ENCODE data around the gene HNRNPH1.

Gene HNRNPH1

DNA sequence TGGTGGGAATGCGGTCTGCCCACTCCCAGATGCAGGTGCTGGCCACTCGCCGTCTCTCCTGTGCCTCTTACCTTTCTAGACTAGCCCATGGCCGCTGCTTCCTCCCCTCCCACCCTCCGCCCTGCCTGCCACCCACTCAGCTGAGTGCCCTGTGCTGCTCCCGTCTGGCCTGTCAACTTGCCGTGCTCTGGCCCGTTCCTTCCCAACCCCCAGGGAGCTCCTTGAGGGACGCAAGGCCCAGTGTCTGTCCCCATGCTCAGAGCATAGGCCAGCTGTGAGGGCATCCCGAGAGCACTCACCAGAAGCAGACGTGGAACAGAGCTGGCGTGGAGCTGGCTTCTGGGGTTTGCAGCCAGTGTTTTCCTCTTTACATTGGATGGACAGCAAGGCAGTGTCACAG lies 20.2 kb downstream of the HNRNPH1 start:
- no peak for DNase-seq

DNA sequence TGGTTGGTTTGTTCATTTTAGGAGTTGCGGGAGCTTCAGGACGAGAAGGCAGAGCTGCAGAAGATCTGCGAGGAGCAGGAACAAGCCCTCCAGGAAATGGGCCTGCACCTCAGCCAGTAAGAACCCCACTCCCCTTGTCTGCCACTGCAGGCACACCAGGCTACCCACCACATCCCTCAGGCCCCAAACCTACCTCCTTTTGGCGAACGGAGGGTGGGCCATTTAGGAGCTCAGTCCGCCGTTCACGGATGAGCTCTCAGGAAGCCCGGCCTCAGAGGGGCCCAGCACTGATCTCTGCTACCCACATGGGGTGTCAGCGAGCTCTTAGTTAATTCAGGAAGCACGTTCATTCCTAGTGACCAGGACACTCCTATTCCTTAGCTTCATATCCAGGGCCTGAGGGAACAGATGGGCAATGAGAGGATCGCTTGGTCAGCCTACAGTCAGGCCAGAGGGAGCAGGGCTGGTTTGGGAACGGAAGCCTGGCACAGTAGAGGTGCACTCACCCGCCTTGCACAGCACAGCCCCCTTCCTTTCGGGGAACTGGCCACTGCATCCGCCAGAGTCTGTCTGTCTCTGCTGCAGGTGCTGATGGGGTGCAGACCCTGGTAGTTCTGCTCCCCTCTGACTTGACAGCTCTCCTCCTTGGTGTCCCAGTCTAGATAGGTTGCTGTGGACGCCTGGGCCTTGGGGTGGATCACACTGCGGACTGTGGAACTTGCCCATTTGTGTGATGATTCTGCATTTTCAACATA lies 21.4 kb downstream of the HNRNPH1 start:
- no peak for DNase-seq

DNA sequence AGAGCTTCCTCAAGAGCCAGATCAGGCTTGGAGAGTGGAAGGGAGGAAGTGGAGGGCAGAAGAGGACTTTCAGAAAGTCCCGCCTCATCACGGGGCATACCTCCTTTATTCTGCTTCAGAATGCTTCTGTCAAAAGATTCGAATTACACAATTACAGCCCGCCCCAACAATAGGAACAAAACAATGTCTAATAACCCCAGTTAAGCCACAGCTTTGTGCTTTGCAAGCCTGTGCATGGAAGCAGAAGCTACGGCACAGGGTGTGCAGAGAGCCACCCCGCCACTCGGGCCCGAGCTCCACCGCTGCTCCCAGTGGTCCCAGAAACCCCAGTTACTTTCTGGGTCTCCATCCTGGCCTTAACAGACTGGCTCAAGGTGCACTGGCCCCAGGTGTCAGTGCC lies 23.5 kb downstream of the HNRNPH1 start:
- DNase-seq, result no peak

DNA sequence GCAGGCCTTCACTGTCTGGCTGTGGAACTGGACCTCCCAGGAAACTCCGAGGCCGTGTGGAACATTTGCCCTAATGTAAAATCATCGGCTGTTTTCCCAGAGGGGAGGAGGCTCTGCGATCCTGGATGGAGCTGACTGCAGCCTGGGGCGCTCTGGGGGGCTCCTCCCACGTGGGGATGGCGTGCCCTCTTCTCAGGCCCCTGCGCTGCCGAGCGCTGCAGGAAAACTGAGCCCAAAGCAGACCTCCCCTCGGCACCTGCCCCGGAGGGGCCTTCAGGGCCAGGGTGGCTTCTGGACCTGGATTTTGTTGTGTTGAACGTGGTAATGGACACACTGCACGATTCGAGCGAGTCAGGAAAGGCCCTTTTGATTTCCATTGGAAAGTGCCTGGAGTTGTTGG lies 23.9 kb downstream of the HNRNPH1 start:
- DNase-seq, result no peak

DNA sequence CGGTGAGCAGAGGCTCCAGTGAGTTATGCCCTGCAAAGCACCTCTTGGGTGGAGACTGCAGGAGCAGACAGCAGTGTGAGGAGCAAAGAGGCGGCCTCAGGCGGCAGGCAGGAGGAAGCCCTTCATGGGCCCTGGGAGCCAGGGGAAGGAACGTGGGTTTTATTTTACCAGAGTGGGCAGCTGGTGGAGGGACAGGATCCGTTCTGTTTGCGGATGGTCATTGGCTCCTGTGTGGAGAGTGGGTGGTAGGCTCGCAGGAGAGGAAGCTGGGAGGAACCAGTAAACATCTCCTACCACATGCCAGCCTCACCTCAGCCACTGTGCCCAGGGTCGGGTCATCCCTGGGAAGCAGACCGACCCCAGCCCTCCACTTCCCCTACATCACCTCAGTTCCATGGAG lies 24.4 kb downstream of the HNRNPH1 start:
- DNase-seq, result no peak

DNA sequence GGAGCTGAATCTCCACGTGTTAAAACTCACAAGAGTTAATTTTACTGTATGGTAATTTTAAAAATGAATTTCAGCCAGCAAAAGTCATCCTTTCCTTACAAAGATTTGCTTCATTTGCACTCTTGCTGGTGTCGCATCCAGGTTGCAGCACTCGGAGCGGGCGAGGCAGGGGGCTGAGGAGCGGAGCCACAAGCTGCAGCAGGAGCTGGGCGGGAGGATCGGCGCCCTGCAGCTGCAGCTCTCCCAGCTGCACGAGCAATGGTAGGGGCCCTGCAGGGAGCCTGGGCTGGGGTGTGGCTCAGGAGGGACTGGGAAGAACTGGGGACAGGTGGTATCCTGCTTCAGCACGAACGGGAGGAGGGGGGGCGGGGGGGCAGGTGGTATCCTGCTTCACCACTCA lies 27.1 kb downstream of the HNRNPH1 start:
- no peak for DNase-seq

DNA sequence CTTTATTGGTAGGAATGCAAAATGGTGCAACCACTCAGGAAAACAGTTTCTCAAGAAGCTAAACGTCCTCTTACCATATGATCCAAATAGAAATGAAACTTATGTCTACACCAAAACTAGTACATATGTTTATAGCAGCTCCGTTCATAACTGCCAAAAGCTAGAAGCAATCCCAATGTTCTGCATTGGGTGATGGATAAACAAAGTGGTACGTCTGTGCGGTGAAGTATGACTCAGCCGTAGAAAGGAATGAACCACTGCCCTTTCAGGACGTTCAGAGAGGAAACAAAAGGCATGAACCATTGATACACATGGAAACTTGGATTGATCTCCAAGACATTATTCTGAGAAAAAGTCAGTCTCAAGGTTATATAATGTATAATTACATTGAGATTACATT lies 27.6 kb downstream of the HNRNPH1 start:
- no peak for DNase-seq

DNA sequence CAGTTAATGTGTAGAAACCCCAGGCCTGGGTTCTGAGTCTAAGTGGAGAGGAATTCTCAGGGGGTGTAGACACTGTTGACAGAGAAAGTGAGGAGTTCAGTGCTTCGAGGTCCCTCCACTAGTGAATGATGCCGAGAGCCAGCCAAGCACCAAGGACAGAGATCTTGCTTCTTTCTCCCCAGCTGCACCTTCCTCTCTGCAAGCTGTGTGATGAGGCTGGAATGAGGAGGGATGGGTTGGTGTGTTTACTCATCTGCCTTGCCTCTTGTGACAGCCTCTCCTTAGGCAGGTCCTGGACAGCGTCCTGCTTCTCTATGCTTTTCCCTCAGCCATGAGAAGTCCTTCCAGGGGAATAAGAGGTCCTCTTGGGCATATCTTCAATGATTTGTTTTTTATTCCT lies 35.3 kb downstream of the HNRNPH1 start:
- DNase-seq, result no peak

DNA sequence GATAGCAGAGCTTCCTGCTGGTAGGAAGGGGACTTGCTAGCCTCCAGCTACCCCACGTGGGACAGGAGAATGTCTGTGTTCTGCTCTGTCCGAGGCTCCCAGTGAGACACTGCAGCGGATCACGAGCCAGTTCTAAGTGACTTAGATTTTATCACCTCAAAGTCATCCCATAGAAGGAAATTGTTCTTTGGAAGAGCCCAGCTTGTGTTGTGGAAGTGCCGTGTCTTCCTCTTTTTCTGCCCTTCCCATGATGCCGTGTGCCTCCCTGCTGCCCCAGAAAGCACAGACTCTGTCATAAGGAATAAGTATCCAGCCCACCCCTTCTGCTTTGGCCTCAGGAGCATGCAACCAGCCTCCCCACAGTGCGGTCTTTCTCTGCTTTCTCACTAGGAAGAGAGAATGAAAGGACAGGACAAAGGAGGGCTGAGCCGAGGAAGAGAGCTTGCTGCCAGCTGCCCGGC lies 37.5 kb downstream of the HNRNPH1 start:
- no peak for DNase-seq

DNA sequence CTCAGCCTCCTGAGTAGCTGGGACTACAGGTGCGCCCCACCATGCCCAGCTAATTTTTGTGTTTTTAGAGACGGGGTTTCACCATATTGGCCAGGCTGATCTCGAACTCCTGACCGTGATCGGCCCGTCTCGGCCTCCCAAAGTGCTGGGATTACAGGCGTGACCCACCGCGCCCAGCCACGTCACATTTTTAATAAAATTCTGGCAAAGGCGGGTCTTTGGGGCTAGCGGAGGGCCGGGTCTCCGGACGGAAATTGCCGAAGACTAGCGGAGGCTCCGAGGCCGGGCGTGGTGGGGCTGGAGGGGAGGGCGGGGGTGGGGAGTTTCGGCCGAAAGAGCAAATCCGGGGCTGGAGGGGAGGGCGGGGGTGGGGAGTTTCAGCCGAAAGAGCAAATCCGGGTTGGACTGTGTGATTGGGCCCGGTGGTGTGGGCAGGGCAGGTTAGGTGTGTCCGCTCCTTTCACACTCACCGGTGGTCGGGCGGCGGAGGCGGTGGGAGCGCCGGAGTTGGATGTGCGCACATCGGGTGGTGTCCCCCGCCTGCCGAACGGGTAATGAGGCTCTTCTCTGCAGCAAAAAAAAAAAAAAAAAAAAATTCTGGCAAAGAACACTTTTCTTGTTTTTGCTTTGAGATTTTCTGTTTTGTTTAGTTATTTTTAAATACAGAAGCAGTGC lies 46.0 kb downstream of the HNRNPH1 start:
- DNase-seq, result no peak

DNA sequence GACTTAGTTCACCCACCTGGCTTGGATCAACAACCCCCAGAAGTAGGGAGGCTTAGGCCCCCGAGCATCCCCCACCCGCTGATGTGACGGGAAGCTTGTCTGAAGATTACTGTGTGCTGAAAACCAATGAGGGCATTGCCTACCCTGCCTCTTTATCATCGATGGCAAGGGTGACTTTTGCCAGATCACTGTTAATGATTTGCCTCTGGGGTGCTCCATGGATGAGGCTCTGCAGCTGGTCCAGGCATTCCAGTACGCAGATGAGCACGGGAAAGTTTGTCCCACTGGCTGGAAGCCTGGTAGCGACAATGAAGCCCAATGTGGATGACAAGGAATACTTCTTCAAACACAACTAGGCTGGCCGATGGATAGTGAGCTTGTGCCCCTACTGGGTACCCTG lies 51.1 kb downstream of the HNRNPH1 start:
- no peak for DNase-seq

DNA sequence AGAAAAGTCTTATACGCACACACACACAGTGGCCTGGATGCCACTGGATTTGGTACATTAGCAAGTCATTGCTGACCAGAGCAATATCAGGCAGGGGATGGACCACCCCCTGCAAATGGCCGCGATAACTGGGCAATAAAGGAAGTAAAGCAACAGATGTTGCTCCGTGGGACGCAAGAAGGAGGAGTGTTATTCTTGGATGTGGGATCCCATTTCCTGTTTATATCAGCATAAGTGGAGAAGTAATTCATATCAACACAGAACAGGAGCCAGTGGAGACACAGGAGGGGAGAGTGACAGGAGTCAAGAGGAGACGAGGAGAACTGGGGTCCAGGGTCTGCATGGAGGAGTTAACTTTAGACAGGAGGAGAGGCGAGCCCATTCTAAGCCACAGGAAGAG lies 54.8 kb downstream of the HNRNPH1 start:
- no peak for DNase-seq

DNA sequence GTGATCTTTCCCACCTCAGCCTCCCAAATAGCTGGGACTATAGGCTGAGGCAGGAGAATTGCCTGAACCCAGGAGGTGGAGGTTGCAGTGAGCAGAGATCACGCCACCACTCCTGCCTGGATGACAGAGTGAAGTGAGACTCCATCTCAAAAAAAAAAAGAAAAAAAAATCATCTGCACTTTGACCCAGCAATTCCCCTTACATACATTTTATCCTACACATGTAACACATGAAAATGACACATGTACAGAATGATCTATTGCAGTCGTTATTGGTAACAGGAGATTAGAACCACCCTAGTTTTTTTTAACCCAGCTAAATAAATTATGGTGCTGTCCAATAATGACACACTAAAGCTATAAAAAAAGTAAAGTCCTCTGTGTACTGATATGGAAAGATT lies 58.9 kb downstream of the HNRNPH1 start:
- DNase-seq, result no peak

All from activated gamma-delta T cell treated with Interleukin-2 at 50 U/mL for 16 hours (primary cell).